ENCODE measurements around the gene TEX19. TPM values are rescaled to one million over a fixed set of nuclear protein-coding genes. Genes with fewer than 3 reads are reported as not detected.

Gene TEX19
- total RNA-seq, 1 donor from 2014 or later: not detected

- Mint-ChIP-seq H3K27me3 (peaks cover 16% of the 10 kb centered on the region), H3K4me1 (peaks cover 21% of the 10 kb centered on the region), H3K9me3 (no peaks in the 10 kb centered on the region), H3K4me3 (no peak overlapping the region), H3K27ac (no peak overlapping the region), H3K36me3 (ENCODE audit: low read depth) (no peaks in the 10 kb centered on the region)
- no peak for TF ChIP-seq CTCF (IDR thresholded peaks at IDR 0.05)
- ChIA-PET CTCF (no interaction called here), POLR2A (interaction anchor here (1.5 kb wide), 1 partner anchor 19 kb away, joined by 11 read pairs; no protein-coding TSS in a partner anchor)
- ATAC-seq (ENCODE audit: low read depth) (no peak), DNase-seq (no peak)
- intact Hi-C loops (cut with micrococcal nuclease): no loop called here
Measured at GRCh38 chr17:82316651-82317393, 42.2 kb upstream of the TEX19 start.

GRCh38 chr17:82317394-82318168 is 41.5 kb upstream of the TEX19 start, which contains the start of gene CD7:
CD7 (minus strand) TSS chr17:82317608; CDS start chr17:82317495, 113 bp downstream.
- Mint-ChIP-seq H3K9me3 (no peaks in the 10 kb centered on the region), H3K4me3 (no peak within 1 kb of the TSS), H3K36me3 (ENCODE audit: low read depth) (no peaks in the 10 kb centered on the region), H3K27ac (no peak within 1 kb of the TSS), H3K4me1 (peaks cover 21% of the 10 kb centered on the region), H3K27me3 (peaks cover 16% of the 10 kb centered on the region)
- ATAC-seq (ENCODE audit: low read depth): no peak
- ChIA-PET POLR2A (interaction anchor here (1.5 kb wide), 1 partner anchor 20 kb away, joined by 11 read pairs; no protein-coding TSS in a partner anchor), CTCF (no interaction called here)
- no peak for TF ChIP-seq CTCF (IDR thresholded peaks at IDR 0.05)
- intact Hi-C loops (cut with micrococcal nuclease): no loop called here
- DNase-seq: no peak

GRCh38 chr17:82318169-82318498 is 40.9 kb upstream of the TEX19 start:
- no peak for TF ChIP-seq CTCF (IDR thresholded peaks at IDR 0.05)
- no peak for DNase-seq
- ATAC-seq (ENCODE audit: low read depth): no peak
- Mint-ChIP-seq H3K27me3 (peaks cover 16% of the 10 kb centered on the region), H3K4me3 (no peak overlapping the region), H3K9me3 (no peaks in the 10 kb centered on the region), H3K27ac (no peak overlapping the region), H3K4me1 (peaks cover 21% of the 10 kb centered on the region), H3K36me3 (ENCODE audit: low read depth) (no peaks in the 10 kb centered on the region)
- POLR2A ChIA-PET: interaction anchor here (1.5 kb wide), 1 partner anchor 20 kb away, joined by 11 read pairs; no protein-coding TSS in a partner anchor
- CTCF ChIA-PET: no interaction called here
- intact Hi-C loops (cut with micrococcal nuclease): no loop called here

- Mint-ChIP-seq H3K9me3 (no peaks in the 10 kb centered on the region), H3K4me3 (no peak overlapping the region), H3K36me3 (ENCODE audit: low read depth) (no peaks in the 10 kb centered on the region), H3K27me3 (peaks cover 10% of the 10 kb centered on the region), H3K27ac (no peak overlapping the region), H3K4me1 (peaks cover 21% of the 10 kb centered on the region)
- intact Hi-C loops (cut with micrococcal nuclease): no loop called here
- DNase-seq: no peak
- TF ChIP-seq CTCF (IDR thresholded peaks at IDR 0.05): no peak
- ATAC-seq (ENCODE audit: low read depth): no peak
- CTCF ChIA-PET: interaction anchor here (4.3 kb wide), 1 partner anchor 18 kb away, joined by 58 read pairs; no protein-coding TSS in a partner anchor
- POLR2A ChIA-PET: no interaction called here
Measured at GRCh38 chr17:82318772-82319606, 40.1 kb upstream of the TEX19 start.
